Germinal center (tissue), 1 donor: ENCODE results near the gene HOXD10.

Experiments
- DNase-seq: peaks from one replicate; pipeline ENCODE4 v3.0.0; 2012; ENCODE audit warnings: mixed read lengths, low spot score

HOXD10 gene

GRCh38 chr2:176115883-176116813 is at the start of gene HOXD10:
Gene HOXD10 (plus strand): TSS chr2:176116778. CDS start chr2:176116834, 56 bp downstream.
- DNase-seq: no peak

- DNase-seq: no peak
These were observed 48.8 kb upstream of the HOXD10 start for GRCh38 chr2:176067589-176068418.

GRCh38 chr2:176068419-176068832 is 48.2 kb upstream of the HOXD10 start:
- DNase-seq: no peak

- no peak for DNase-seq
These were observed 45.0 kb upstream of the HOXD10 start for GRCh38 chr2:176071330-176072291.

GRCh38 chr2:176072292-176072669 is 44.3 kb upstream of the HOXD10 start:
- no peak for DNase-seq

GRCh38 chr2:176072951-176073904 is 43.4 kb upstream of the HOXD10 start:
- DNase-seq: no peak

- DNase-seq: no peak
These were observed 41.6 kb upstream of the HOXD10 start for GRCh38 chr2:176074919-176075425.

- DNase-seq: no peak
These were observed 41.1 kb upstream of the HOXD10 start for GRCh38 chr2:176075481-176075880.

GRCh38 chr2:176076063-176076462 is 40.5 kb upstream of the HOXD10 start:
- no peak for DNase-seq

- DNase-seq: no peak
These were observed 39.8 kb upstream of the HOXD10 start for GRCh38 chr2:176076796-176077195.

- no peak for DNase-seq
These were observed 37.9 kb upstream of the HOXD10 start for GRCh38 chr2:176078541-176079284.

- DNase-seq: no peak
These were observed 37.2 kb upstream of the HOXD10 start for GRCh38 chr2:176079285-176079830.

- DNase-seq: peak; percentile 80
These were observed 36.6 kb upstream of the HOXD10 start for GRCh38 chr2:176079831-176080539.

GRCh38 chr2:176080540-176081375 is 35.8 kb upstream of the HOXD10 start:
- no peak for DNase-seq

GRCh38 chr2:176081376-176081836 is 35.2 kb upstream of the HOXD10 start:
- no peak for DNase-seq

- no peak for DNase-seq
These were observed 34.6 kb upstream of the HOXD10 start for GRCh38 chr2:176081837-176082524.

- DNase-seq: no peak
These were observed 34.1 kb upstream of the HOXD10 start for GRCh38 chr2:176082525-176082823.
